ENCODE measurements around the gene PYM1. TPM values are rescaled to one million over a fixed set of nuclear protein-coding genes. Genes with fewer than 3 reads are reported as not detected.

The PYM1 gene
- polyA plus RNA-seq, 1 of the 3 experiments (the other 2 are of a cell fraction): 36.3 TPM

- TF ChIP-seq ZBTB33 (IDR thresholded peaks at IDR 0.05; ENCODE audit: borderline replicate concordance, low read depth): no peak
- no peak for TF ChIP-seq RCOR1 (IDR thresholded peaks at IDR 0.05; ENCODE audit: low read length)
- TF ChIP-seq PBX3 (IDR thresholded peaks at IDR 0.05): no peak
Measured at GRCh38 chr12:55885113-55885512, 42.6 kb downstream of the PYM1 start (continued).

- Histone ChIP-seq H3K79me2 (ENCODE audit: insufficient read depth) (no peaks in the 10 kb centered on the region), H3K4me3 (ENCODE audit: low read depth in 2 of 2, low read length in 1 of 2) (no peak overlapping the region), H3K36me3 (replicated peaks in 1 of 2; ENCODE audit: control insufficient read depth in 1 of 2, insufficient read depth in 2 of 2, low read length in 1 of 2) (no peaks in the 10 kb centered on the region), H4K20me1 (ENCODE audit: insufficient read depth) (no peaks in the 10 kb centered on the region), H3K27me3 (ENCODE audit: insufficient read depth) (no peaks in the 10 kb centered on the region), H3F3A (replicated peaks; ENCODE audit: insufficient read depth) (no peaks in the 10 kb centered on the region), H3K9ac (no peak overlapping the region), H3K27ac (ENCODE audit: low read depth in 2 of 2, low read length in 1 of 2) (no peak overlapping the region), H2AFZ (ENCODE audit: low read depth) (no peak overlapping the region), H3K9me3 (peaks cover 6% of the 10 kb centered on the region; the same call in 1 of the 2 replicates), H3K4me2 (no peak overlapping the region), H3K9me2 (no peaks in the 10 kb centered on the region), H3K4me1 (ENCODE audit: control insufficient read depth in 1 of 2, insufficient read depth in 2 of 2, low read depth in 1 of 2, low read length in 1 of 2) (no peaks in the 10 kb centered on the region)
- ChIA-PET CTCF (no interaction called here), POLR2A (no interaction called here)
- no peak for DNase-seq
- TF ChIP-seq YY1 (IDR thresholded peaks at IDR 0.05; ENCODE audit: low read depth) (no peak), TCF12 (IDR thresholded peaks at IDR 0.05) (no peak), EP300 (IDR thresholded peaks at IDR 0.05; ENCODE audit: borderline replicate concordance in 1 of 2, low read depth in 1 of 2, low read length in 1 of 2) (no peak), GATA2 (CRISPR knock-in tag; IDR thresholded peaks at IDR 0.05) (no peak), NRF1 (IDR thresholded peaks at IDR 0.05; ENCODE audit: low read depth, low read length) (no peak), POLR2AphosphoS5 (IDR thresholded peaks at IDR 0.05; ENCODE audit: low read depth, low read length) (no peak), NFIC (IDR thresholded peaks at IDR 0.05; ENCODE audit: borderline replicate concordance) (no peak), JUND (IDR thresholded peaks at IDR 0.05) (no peak), RFX5 (IDR thresholded peaks at IDR 0.05; ENCODE audit: low read length) (no peak), SIN3A (IDR thresholded peaks at IDR 0.05; ENCODE audit: borderline replicate concordance, low read depth, low read length) (no peak), RCOR1 (IDR thresholded peaks at IDR 0.05; ENCODE audit: low read length) (no peak), TEAD4 (IDR thresholded peaks at IDR 0.05; ENCODE audit: borderline replicate concordance, insufficient read depth) (no peak), CTCF (IDR thresholded peaks at IDR 0.05) (no peak), FOXJ3 (CRISPR knock-in tag; IDR thresholded peaks at IDR 0.05) (no peak), RAD21 (IDR thresholded peaks at IDR 0.05; ENCODE audit: low read length) (no peak)
- TF ChIP-seq, protein P1, sequence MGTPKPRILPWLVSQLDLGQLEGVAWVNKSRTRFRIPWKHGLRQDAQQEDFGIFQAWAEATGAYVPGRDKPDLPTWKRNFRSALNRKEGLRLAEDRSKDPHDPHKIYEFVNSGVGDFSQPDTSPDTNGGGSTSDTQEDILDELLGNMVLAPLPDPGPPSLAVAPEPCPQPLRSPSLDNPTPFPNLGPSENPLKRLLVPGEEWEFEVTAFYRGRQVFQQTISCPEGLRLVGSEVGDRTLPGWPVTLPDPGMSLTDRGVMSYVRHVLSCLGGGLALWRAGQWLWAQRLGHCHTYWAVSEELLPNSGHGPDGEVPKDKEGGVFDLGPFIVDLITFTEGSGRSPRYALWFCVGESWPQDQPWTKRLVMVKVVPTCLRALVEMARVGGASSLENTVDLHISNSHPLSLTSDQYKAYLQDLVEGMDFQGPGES (IDR thresholded peaks at IDR 0.05; ENCODE audit: low read depth, low read length): no peak
Measured at GRCh38 chr12:55877824-55878223, 49.9 kb downstream of the PYM1 start.
